GM12878 (cell line): ENCODE measurements around the gene PHLDA3. TPM values are rescaled to one million over a fixed set of nuclear protein-coding genes. Genes with fewer than 3 reads are reported as not detected.

Experiments used
- ATAC-seq: fragments of 200-7000 bp; cut with Tn5 transposase; 3 replicates; pipeline ENCODE4 v1.9.1; 2020; ENCODE audit warnings: mild to moderate bottlenecking, moderate library complexity
- BruUV-seq: library from RNA; stranded (reverse); fragments of 400-500 nt; replicated peaks from 2 replicates; lab custom pipeline; 2021; lab: Mats Ljungman, UMichigan
- CTCF ChIA-PET: fragments of 300-600 bp; sonication (Branson Sonifier 250); formaldehyde crosslinking; extraction: SDS; loops from one replicate; lab custom pipeline; 2021; ENCODE audit warnings: inconsistent platforms; lab: Yijun Ruan, JAX
- POLR2A ChIA-PET: fragments of 350-600 bp; formaldehyde crosslinking; extraction: SDS; loops from one replicate; lab custom pipeline; 2021; ENCODE audit warnings: inconsistent platforms; lab: Charles Lee
- RAD21 ChIA-PET: fragments of 300-600 bp; sonication (Branson Sonifier 250); formaldehyde crosslinking; loops from one replicate; lab custom pipeline; 2023; ENCODE audit warnings: antibody characterized with exemption; ENCODE audit not compliant: unreplicated experiment; lab: Charles Lee
- SMC1A ChIA-PET: fragments of 300-600 bp; sonication (Branson Sonifier 250); formaldehyde crosslinking; loops from one replicate; lab custom pipeline; 2023; ENCODE audit not compliant: unreplicated experiment, uncharacterized antibody; lab: Charles Lee
- DNase-seq: peaks from one replicate; pipeline ENCODE4 v3.0.0-alpha.2; 2011; ENCODE audit warnings: low read depth, low spot score
- FAIRE-seq: peaks from 3 replicates; lab custom pipeline; 2011; peaks lifted over from hg19 to GRCh38; lab: Jason Lieb, UNC
- H2AFZ ChIP-seq: 2 replicates; pipeline ENCODE4 v1.6.0; 2011; ENCODE audit warnings: low read depth, low read length, control low read depth; ENCODE audit not compliant: control insufficient read depth
- H3K27ac ChIP-seq: 2 replicates; pipeline ENCODE4 v1.5.1; 2011; ENCODE audit warnings: control low read depth; ENCODE audit not compliant: control insufficient read depth, insufficient read depth
- H3K27me3 ChIP-seq, 2 experiments: replicated peaks in 1 of 2; 2 replicates each; pipeline versions ENCODE4 v1.6.0 to v1.6.1; 2011; ENCODE audit warnings: low read length in 1 of 2; ENCODE audit not compliant: control insufficient read depth in 2 of 2, insufficient read depth in 2 of 2
- H3K36me3 ChIP-seq, 2 experiments: 2 replicates each; pipeline ENCODE4 v1.5.1; 2011; ENCODE audit warnings: low read length in 1 of 2; ENCODE audit not compliant: control insufficient read depth in 2 of 2, insufficient read depth in 2 of 2
- H3K4me1 ChIP-seq: 2 replicates; pipeline ENCODE4 v1.6.1; 2011; ENCODE audit warnings: mild to moderate bottlenecking, low read length, moderate library complexity, mixed read lengths; ENCODE audit not compliant: control insufficient read depth, insufficient read depth
- H3K4me2 ChIP-seq: 2 replicates; pipeline ENCODE4 v1.6.0; 2011; ENCODE audit warnings: control low read depth; ENCODE audit not compliant: control insufficient read depth, insufficient read depth
- H3K4me3 ChIP-seq: fragments of 200-600 bp; sonication (generic); 2 replicates; pipeline ENCODE4 v1.5.1; 2016
- H3K79me2 ChIP-seq: 2 replicates; pipeline ENCODE4 v1.6.0; 2011; ENCODE audit warnings: low read length; ENCODE audit not compliant: control insufficient read depth, insufficient read depth
- H3K9ac ChIP-seq: 2 replicates; pipeline ENCODE4 v1.8.0; 2011; ENCODE audit warnings: low read length, control low read depth, mixed read lengths; ENCODE audit not compliant: control insufficient read depth, insufficient read depth
- H3K9me3 ChIP-seq: replicated peaks from 3 replicates; pipeline ENCODE4 v1.5.1; 2011; ENCODE audit warnings: mild to moderate bottlenecking, low read length; ENCODE audit not compliant: control insufficient read depth, insufficient read depth
- H4K20me1 ChIP-seq: 2 replicates; pipeline ENCODE4 v1.6.0; 2011; ENCODE audit not compliant: control insufficient read depth, insufficient read depth
- CBX5 ChIP-seq: sonication (generic); IDR thresholded peaks from 2 replicates; pipeline ENCODE4 v1.6.1; 2016; ENCODE audit warnings: low read depth, moderate library complexity, mild to moderate bottlenecking, inconsistent platforms
- CHD2 ChIP-seq: IDR thresholded peaks from 2 replicates; pipeline ENCODE4 v1.6.1; 2011; ENCODE audit warnings: low read depth, low read length, improper control_type of control experiment, borderline replicate concordance
- DPF2 ChIP-seq: fragments of 450-650 bp; IDR thresholded peaks from 2 replicates; pipeline ENCODE4 v1.6.1; 2017; ENCODE audit warnings: mild to moderate bottlenecking
- EZH2 ChIP-seq: IDR thresholded peaks from 2 replicates; pipeline ENCODE4 v1.6.1; 2012; ENCODE audit warnings: low read depth, mild to moderate bottlenecking, control low read depth, inconsistent platforms, low read length, borderline replicate concordance; ENCODE audit not compliant: control insufficient read depth
- IRF3 ChIP-seq: fragments of 450-650 bp; IDR thresholded peaks from 2 replicates; pipeline ENCODE4 v1.6.1; 2014; ENCODE audit warnings: mild to moderate bottlenecking
- MAX ChIP-seq: IDR thresholded peaks from 2 replicates; pipeline ENCODE4 v1.6.1; 2012; ENCODE audit warnings: low read depth, low read length, improper control_type of control experiment
- MTA2 ChIP-seq: fragments of 450-650 bp; IDR thresholded peaks from 2 replicates; pipeline ENCODE4 v1.6.1; 2016; ENCODE audit warnings: low read depth, mild to moderate bottlenecking, moderate library complexity
- MYB ChIP-seq: fragments of 150-350 bp; IDR thresholded peaks from 2 replicates; pipeline ENCODE4 v1.6.1; 2014; ENCODE audit warnings: mild to moderate bottlenecking, low read depth, low read length, borderline replicate concordance
- NKRF ChIP-seq: fragments of 450-650 bp; conservative IDR thresholded peaks from 2 replicates; pipeline ENCODE4 v1.6.1; 2017; ENCODE audit warnings: mild to moderate bottlenecking, moderate library complexity
- NR2F1 ChIP-seq: fragments of 450-650 bp; conservative IDR thresholded peaks from 2 replicates; pipeline ENCODE4 v1.6.1; 2017; ENCODE audit warnings: mild to moderate bottlenecking
- RCOR1 ChIP-seq: conservative IDR thresholded peaks from 2 replicates; pipeline ENCODE4 v1.6.1; 2012; ENCODE audit warnings: low read depth, low read length, improper control_type of control experiment
- SMC3 ChIP-seq: IDR thresholded peaks from 2 replicates; pipeline ENCODE4 v1.6.1; 2011; ENCODE audit warnings: low read length, improper control_type of control experiment, borderline replicate concordance
- ZNF217 ChIP-seq: fragments of 450-650 bp; IDR thresholded peaks from 2 replicates; pipeline ENCODE4 v1.6.1; 2017; ENCODE audit warnings: antibody characterized with exemption, mild to moderate bottlenecking
- ZNF24 ChIP-seq: fragments of 450-650 bp; IDR thresholded peaks from 2 replicates; pipeline ENCODE4 v1.6.1; 2017; ENCODE audit warnings: antibody characterized with exemption, mild to moderate bottlenecking
- ZNF687 ChIP-seq: fragments of 450-650 bp; IDR thresholded peaks from 2 replicates; pipeline ENCODE4 v1.6.1; 2017; ENCODE audit warnings: mild to moderate bottlenecking, moderate library complexity
- WGBS: methylation state at CpG from one replicate; pipeline ENCODE4 v1.1.6; 2016; ENCODE audit warnings: low lambda C conversion rate; ENCODE audit not compliant: insufficient replicate concordance, insufficient coverage; ENCODE audit errors: missing lambda C conversion rate; 5-methylcytosine and 5-hydroxymethylcytosine counted together
- in situ Hi-C: fragments of 300-500 bp; cut with MboI; formaldehyde crosslinking; loops from 9 replicates; pipeline ENCODE4 v1.14.3; 2018; ENCODE audit warnings: mixed read lengths
- intact Hi-C: fragments of 100-400 bp; cut with micrococcal nuclease; formaldehyde crosslinking; loops from one replicate; pipeline ENCODE4 v1.14.2; 2022; ENCODE audit not compliant: unreplicated experiment
- polyA plus RNA-seq, 11 experiments: library from polyadenylated mRNA; depleted of rRNA in 4 of 11; unstranded in 6 of 11; stranded (reverse) in 5 of 11; fragments of >200 nt; fragmentation: Nextera tagmentation in 4 of 11; fragmentation: Illumina TruSeq in 1 of 11; extraction: Ambion mirVana in 4 of 11; extraction: Trizol in 1 of 11; gene quantifications; 1 replicate in 1 of 11; 2 replicates in 10 of 11; pipeline versions ENCODE4 v1.2.1 to v1.2.3, GENCODE V29; 2011 to 2016; ENCODE audit warnings: inconsistent platforms in 2 of 11, missing spikeins in 2 of 11, low read depth in 1 of 11
- total RNA-seq, 4 experiments: library from RNA; depleted of rRNA in 3 of 4; stranded (reverse); fragments of >200 nt in 3 of 4; fragmentation: Illumina TruSeq in 1 of 4; extraction: Trizol in 1 of 4; gene quantifications; 2 replicates each; pipeline versions ENCODE4 v1.2.1 to v1.2.3, GENCODE V29; 2013 to 2021

Gene PHLDA3
- total and polyA plus RNA-seq, 10 of the 15 experiments (the other 5 are each of a cell fraction or from before 2014, with no cell fraction given): 0.60 to 57.4 (median 21.8) TPM

GRCh38 chr1:201448990-201449389 is 20.0 kb downstream of the PHLDA3 start:
- no peaks in the 10 kb centered on the region for H3K27me3 ChIP-seq
- DNase-seq (no peak), ATAC-seq (no peak), FAIRE-seq (no peak)
- intact Hi-C loops (loop anchor here (1.0 kb wide), 2 partner anchors 33 to 64 kb away; no protein-coding TSS in a partner anchor), in situ Hi-C loops (loop anchor here (5.0 kb wide), 1 partner anchor 63 kb away; no protein-coding TSS in a partner anchor)
- H3K9ac ChIP-seq: no peak overlapping the region
- no TSS peak for BruUV-seq
- no peak overlapping the region for H3K4me2 ChIP-seq
- no peaks in the 10 kb centered on the region for H3K79me2 ChIP-seq
- H4K20me1 ChIP-seq: no peaks in the 10 kb centered on the region
- no peaks in the 10 kb centered on the region for H3K36me3 ChIP-seq
- ChIA-PET SMC1A (interaction anchor here (0.6 to 8.5 kb wide), 12 partner anchors 10 to 95 kb away, joined by 3 to 182 read pairs (median 8); partner anchors contain the start of genes CSRP1 and PHLDA3), POLR2A (interaction anchor here (4.4 to 8.2 kb wide), 3 partner anchors 20 to 63 kb away, joined by 17 to 59 read pairs (median 32); partner anchors contain the start of gene PHLDA3), RAD21 (interaction anchor here (0.8 to 13.7 kb wide), 7 partner anchors 8 to 64 kb away, joined by 3 to 301 read pairs (median 36); partner anchors contain the start of genes CSRP1 and PHLDA3), CTCF (interaction anchor here (0.6 to 16.5 kb wide), 15 partner anchors 8 to 110 kb away, joined by 3 to 455 read pairs (median 15); partner anchors contain the start of genes CSRP1 and PHLDA3)
- no peak overlapping the region for H2AFZ ChIP-seq
- H3K4me1 ChIP-seq: peaks cover 24% of the 10 kb centered on the region
- no peak overlapping the region for H3K4me3 ChIP-seq
- H3K9me3 ChIP-seq: no peaks in the 10 kb centered on the region; the same call in 2 of the 3 replicates
- 68% methylated on average over 5 of the region's 5 CpGs for WGBS
- no peak overlapping the region for H3K27ac ChIP-seq
- TF ChIP-seq CBX5 (no peak), RCOR1 (no peak), EZH2 (no peak), DPF2 (no peak), MAX (no peak), ZNF217 (no peak), NKRF (no peak), ZNF24 (no peak), MTA2 (no peak), CHD2 (no peak), MYB (no peak), IRF3 (no peak), ZNF687 (no peak), SMC3 (no peak), NR2F1 (no peak)
